GM19372 (cell line): ENCODE data around the gene VPS13A.
A peak's percentile ranks its signal among the peaks of the same experiment; 100 is the strongest.

Experiments used
- ATAC-seq: cut with Tn5 transposase; IDR thresholded peaks from one replicate; pipeline ENCODE4 v1.9.1; 2021; ENCODE audit warnings: mild to moderate bottlenecking, low read depth, moderate library complexity; ENCODE audit not compliant: unreplicated experiment

VPS13A gene

GRCh38 chr9:77177143-77177893, at the start of gene VPS13A:
Gene VPS13A (plus strand): TSS chr9:77177534. CDS start chr9:77177705, 171 bp downstream.
- peak; percentile 88 for ATAC-seq

DNA sequence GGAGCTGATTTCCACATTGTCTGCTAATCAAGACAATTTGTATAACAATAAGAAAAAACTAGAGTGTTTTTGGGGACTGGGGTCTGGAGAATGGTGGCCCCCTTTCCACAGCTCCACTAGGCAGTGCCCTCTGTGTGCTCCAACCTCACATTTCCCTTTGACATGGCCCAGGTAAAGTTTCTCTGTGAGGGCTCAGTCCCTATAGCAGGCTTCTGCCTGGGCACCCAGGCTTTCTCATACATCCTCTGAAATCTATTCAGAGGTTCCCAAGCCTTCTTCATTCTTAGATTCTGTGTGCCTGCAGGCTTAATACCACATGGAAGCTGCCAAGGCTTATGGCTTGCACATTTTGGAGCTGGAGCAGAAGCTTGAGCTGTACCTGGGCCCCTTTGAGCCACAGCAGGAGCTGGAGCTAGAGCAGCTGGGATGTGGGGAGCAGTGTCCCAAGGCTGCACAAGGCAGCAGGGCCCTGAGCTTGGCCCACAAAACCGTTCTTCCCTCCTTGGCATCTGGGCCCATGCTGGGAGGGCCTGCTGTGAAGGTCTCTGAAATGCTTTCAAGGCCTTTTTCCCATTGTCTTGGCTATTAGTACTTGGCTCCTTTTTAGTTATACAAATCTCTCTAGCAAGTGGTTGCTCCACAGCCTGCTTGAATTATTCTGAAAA, 49.1 kb upstream of the VPS13A start:
- ATAC-seq: no peak

DNA sequence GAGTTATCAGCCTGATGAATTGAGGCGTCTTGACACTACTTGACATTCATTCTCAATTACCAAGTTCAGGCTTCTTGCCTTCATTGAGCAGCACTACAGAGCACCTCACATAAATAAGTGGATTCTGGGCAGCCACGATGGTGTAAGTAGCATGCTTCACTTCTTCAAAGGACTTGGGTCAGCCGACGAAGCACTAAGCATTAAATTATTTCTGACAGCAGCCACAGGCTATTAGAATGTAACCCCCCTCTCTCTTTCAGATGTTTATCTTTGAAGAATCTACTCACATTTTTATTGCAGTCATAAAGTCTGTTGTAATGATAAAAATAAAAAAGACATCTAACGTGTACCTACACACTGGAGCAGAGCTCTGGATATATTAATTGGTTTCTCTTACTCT, 45.9 kb upstream of the VPS13A start:
- ATAC-seq: no peak

DNA sequence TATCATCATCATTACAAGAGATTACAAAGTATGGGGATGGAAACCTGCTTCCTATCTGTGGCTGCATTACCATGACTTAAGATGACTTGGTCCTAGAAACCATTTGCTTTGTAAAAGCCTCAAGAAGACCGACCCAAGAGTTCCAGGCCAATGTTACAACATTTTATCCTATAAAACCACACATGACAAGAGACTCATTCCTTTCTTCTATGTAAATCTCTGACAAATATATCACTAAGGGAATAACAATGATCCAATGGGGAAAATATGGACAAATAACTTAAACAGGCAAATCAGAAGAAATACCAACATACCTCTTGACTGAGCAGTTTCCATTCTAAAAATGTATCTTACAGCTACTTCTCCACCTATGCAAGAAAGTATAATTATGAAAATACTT, 44.3 kb upstream of the VPS13A start:
- ATAC-seq: no peak

DNA sequence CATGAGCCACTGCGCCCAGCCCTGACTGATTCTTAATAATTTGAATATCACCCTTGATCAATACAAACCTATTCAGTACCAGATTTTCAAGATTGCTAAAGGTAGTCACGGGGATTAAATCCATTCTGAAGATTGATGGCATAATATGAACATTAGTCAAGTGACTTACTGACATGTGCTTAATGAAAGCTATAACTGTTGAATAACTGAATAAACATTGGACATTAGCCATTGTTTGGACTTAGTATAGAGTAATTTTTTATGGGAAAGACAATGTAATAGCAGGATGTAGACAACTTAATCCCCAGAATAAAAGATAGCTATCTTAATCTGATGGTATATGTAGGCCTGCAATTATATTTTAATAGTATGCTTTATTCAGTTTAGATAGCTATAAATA, 35.0 kb upstream of the VPS13A start:
- no peak for ATAC-seq

DNA sequence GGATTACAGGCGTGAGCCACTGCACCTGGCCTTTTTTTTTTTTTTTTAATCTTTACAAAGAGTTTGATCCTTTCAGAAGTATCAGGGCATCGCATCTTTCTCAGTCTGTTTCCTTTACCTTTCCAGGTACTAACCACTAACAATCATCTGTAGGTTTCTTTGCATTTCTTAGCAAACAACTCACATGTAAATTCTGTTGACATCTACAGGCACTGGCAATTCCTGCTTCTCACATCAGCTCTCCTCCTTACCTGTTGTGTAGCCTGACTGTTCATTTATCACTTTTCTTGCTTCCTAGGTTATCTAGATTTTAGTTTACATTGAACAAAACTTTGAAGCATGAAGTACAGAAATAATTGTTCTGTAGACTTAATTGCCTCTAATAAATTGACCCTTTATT, 27.5 kb upstream of the VPS13A start:
- no peak for ATAC-seq

DNA sequence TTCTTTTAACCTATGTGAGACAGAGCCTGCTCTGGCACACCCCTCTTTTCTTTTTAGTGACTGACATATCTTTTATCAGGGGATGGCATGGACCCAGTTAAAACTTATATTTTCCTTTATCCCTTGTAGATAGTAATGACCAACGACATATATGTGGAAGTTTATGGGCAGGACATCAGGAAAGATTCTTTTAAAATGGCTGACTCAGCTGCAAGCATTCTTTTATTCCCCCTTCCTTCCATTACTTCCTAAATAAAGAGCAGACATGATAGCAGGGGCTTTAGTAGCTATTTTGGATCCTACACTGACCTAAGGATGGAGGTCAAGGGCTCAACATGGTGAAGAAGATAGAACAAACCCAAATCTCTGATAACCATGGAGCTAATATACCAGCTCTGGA, 25.0 kb upstream of the VPS13A start:
- ATAC-seq: no peak

DNA sequence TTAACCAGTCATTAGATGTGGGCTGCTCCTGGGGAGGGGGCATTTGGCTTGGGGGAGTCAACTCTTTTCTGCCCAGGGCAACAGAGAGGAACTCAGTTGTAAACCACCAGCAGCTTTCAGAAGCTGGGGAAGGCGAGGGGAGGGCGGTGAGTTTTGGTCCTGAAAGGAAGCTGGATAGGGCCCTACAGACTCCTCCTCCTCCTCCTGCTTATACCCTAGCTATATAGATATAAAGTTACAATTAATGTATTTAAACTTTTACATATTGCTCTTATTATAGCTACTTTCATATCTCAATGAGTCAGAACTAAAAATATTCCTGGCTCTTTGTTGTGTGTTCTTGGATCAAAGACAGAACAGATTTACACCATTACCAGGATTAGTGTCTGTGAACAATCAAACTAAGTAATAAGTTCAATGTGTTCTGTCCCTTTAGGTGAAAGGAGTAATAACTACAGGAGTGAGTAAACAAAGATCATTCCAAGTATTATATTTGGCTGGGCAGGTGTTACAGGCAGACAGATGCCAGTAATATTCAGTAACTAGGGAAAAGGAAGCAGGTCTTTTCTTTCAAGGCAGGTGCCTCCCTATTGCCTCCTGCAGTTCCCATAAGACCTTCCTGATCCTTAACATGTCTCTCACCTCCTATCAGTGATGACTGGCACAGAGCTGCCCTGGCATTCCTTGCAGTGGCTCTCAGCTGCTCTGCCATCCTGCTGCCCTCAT, 20.5 kb upstream of the VPS13A start:
- no peak for ATAC-seq

DNA sequence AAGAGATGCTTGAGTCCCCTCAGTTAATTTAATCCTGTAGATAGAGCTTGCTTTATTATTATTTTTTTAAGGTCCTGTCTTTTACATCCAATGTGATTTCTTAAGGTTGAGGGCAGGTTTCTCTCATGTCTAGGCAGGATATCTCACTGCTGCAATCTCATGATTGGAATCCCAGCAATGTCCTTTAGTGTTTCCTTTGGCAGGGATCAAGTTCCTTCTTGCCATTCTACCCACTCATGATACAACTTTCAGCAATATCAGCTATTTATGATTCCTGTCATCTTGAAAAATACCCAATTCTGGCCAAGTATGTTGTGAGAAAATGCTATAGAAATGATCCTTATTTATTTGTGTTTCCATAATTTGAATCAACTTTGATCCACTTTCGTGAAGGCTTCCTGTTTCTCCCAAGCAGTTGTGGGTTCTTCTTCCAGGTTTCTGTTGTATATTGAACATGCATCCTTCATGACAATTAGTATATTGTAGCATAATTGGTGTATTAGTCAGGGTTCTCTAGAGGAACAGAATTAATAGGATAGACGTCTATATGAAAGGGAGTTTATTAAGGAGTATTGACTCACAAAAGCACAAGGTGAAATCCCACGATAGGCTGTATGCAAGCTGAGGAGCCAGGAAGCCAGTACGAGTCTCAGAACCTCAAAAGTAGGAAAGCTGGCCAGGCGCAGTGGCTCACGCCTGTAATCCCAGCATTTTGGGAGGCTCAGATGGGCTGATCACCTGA, 18.4 kb upstream of the VPS13A start:
- no peak for ATAC-seq

- no peak for ATAC-seq
Measured at GRCh38 chr9:77161191-77161590, 16.1 kb upstream of the VPS13A start.

DNA sequence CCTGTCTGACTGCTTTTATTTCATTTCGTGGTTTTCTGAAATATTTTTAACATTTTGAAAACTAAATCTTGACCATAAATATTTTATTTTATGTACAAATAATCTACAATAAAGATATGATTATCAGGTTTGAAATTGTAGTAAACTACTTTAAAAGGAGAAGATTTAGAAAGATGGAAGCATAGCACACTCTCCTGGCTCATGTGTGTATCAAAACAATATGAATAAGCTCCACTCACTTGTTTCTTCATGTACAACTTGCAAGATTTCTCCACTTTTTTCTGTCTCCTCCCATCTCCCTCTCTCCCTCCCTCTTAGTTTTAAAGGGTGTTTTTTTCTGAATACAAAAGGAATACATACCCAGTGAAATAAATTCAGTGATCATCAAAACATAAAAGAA, 15.4 kb upstream of the VPS13A start:
- no peak for ATAC-seq

DNA sequence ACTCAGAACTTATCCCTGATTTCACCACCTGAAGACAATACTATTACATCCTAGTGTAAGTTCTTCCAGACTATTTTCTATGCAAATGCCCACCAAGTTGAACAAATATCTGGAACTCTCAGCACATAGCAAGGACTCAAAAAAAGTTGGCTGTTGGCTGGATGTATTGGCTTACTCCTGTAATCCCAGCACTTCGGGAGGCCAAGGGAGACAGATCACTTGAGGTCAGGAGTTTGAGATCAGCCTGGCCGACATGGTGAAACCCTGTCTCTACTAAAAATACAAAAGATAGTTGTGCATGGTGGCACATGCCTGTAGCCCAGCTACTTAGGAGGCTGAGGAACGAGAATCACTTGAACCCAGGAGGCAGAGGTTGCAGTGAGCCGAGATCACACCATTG, 15.0 kb upstream of the VPS13A start:
- no peak for ATAC-seq

DNA sequence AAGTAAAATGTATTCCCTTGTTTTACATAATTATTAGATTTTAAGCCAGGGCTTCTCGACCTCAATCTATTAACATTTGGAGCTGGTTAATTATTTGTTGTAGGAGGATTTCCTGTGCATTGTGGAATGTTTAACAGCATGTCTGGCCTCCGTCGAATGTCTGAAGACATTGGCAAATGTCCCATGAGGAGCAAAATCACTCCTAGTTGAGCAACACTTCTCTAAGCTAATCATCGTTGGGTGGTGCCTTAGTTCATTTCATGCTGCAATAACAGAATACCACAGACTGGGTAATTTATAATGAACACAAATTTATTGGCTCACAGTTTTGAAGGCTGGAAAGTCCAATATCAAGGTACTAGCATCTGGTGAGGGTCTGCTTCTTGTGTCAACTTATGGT, 13.4 kb upstream of the VPS13A start:
- ATAC-seq: no peak

DNA sequence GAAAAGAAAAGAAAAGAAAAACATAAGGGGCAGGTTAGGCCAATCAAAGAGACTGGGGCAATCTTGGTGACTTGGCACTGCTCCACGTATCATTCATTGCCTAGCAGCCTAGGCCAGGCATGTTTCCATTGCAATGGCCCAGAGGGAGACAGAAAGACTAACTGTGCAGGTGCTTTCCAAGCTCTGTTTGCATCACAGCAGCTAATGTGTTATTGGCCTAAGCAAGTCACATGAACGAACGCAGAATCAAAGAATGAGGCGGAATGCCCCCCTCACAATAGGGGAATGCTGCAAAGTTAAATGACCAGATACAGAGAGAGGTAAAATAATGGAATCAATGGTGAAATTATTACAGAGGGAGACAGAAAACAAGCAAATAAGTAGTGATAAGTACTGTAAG, 11.1 kb upstream of the VPS13A start:
- no peak for ATAC-seq

- no peak for ATAC-seq
Measured at GRCh38 chr9:77170991-77171699, 6.2 kb upstream of the VPS13A start.

DNA sequence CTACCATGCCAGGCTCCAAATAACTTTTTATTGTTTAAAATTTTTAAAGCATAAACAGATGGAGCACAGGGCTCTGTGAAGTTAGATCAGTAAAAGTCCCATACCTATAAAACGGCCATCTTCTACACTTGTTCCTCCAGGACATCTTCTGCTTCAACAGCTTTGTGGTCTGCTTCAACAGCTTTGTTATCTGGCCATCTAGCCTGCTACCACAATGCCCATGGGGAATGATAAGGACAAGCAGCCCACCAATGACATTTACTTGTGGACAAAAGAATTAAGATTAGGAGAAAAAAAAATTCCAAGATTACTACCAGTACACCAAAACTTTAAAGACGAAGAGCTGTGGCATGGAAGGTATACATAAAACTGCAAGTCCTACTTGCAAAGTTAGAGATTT, 2.2 kb upstream of the VPS13A start:
- ATAC-seq: no peak

DNA sequence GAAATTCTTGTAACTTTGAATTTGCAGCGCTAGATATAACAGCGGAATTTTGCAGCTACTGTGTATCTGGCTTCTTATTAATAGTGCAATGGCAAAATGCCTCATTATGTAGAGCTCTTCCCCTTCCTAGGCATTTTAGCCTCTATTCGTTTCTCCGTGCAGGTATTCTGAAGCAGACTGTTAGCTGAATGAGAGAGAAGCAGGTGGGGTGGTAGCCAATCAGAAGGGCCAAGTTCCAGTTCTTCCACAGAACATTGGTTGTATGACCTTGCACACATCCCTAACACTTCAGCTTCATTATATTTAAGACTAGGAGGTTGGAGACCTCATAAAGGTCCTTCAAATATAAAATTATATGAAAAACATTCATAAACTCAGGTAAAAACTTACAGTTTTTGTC, 1.2 kb upstream of the VPS13A start:
- ATAC-seq: no peak

- ATAC-seq: no peak
Measured at GRCh38 chr9:77176686-77177142, 620 bp upstream of the VPS13A start.

DNA sequence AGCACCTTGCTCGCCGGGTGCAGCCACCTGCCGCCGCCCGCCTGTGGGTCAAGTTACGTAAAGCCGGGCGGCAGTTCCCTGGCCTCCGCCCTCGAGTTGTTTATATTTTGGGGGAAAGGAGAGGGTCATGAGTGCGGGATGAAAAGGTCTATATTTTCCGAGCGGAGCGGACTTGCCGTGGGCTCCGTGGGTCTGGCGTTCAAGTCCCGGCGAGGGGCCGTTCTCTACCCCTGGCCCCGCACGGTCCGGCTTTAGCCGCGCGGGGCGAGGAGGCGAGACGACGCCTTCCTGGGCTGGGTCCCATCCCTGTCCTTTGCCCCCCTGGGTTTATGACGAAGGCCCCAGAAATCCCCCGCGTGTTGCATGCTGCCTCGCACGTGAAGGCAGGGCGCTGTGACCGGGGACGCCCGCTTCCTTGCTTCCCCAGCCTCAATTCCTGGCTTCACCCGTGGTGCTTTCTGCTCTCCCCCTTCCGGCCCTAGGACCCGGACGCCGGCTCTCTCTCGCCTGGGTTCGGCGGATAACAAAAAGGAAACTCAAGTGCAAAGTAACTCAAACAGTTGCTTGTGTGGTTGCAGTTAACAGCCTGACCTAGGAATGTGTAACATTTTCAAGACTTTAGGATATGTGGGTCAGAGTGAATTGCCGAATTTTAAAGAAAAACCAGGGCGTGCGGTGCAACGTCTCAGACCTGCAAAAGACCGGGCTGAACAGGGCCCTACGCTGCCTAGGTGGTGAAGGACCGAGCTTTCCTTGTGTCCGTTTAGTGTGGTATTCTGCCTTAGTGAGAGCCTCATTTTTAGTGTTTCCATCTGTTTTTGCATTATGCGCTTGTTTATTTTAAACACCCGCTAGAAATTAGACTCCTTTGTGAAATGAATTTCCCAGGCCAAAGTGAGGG, 810 bp downstream of the VPS13A start:
- ATAC-seq: peak; percentile 6
